T follicular helper cell (primary cell): ENCODE data around the gene MRRF.

ENCODE experiments used
- DNase-seq: peaks from one replicate; pipeline ENCODE4 v3.0.0-alpha.2; 2020; ENCODE audit warnings: low read depth

Gene MRRF

GRCh38 chr9:122333169-122333808 is 68.6 kb downstream of the MRRF start:
- DNase-seq, result no peak

DNA sequence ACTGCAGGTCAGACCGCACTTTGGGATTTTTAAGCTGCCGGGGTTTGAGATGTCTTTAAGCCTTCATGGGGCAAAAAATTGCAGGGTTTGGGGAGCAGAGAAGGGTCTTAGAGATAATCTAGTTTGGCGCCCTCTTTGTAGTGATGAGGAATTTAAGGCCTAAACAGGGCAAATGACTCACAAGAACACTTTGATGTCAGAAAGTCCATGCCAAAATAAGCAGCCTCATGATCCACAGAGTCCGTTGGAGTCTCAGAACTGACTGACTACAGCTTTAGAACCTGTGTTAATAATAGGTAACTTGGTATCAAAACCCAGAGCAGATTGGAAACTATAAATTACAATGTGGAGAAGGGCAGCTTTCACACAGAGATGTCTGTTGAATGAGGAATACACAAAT is 70.2 kb downstream of the MRRF start:
- DNase-seq, result no peak

DNA sequence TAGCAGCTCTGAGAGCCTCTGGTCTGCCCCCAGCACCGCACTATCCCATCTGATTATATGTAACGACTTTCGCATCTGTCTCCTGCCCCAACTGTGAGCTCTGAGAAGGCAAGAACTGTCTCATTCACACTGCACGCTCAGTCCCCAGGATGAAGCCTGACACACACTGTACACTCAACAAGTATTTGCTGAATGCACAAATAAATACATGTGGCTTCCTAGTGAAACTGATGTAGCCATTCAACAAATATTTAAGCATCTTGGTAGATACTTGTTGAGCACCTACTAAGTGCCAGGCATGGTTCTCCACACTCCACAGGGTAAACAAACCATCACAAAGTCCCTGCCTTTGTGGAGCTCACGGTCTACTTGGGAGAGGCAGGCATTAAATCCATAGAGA is 71.5 kb downstream of the MRRF start:
- DNase-seq, result no peak

DNA sequence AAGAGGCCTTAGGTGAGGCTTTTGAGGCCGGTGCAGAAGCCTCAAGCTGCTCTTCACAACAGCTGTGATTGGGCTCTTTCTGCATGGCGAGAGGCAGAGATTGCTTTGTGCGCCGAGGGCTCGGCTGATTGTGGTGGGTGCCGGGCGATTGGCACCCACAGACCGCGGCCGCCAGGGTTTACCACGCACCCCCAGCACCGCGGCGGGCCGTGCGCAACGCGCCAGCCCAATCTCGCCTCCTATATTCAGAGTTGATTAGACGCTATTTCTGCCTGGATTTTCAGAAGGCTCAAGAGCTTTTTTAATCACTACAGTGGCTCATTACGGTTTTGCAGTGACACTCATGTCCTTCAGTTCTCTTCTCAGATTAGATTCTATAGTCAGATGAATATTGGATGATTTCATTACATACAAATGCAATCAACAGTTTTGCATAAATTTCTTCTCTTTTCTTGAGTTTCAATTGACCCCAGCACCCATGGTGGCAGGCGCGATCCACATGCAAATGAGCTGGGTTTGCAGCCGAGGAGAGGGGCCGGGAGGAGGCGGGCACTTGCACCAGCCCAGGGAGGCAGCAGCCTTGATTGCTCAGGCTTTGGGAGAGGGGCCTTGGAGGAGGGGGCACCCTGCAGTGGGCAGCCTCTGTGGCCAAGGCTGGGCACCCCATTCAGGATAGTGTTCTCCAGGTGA is 72.3 kb downstream of the MRRF start:
- DNase-seq, result no peak

GRCh38 chr9:122337556-122337929 is 72.9 kb downstream of the MRRF start:
- no peak for DNase-seq

DNA sequence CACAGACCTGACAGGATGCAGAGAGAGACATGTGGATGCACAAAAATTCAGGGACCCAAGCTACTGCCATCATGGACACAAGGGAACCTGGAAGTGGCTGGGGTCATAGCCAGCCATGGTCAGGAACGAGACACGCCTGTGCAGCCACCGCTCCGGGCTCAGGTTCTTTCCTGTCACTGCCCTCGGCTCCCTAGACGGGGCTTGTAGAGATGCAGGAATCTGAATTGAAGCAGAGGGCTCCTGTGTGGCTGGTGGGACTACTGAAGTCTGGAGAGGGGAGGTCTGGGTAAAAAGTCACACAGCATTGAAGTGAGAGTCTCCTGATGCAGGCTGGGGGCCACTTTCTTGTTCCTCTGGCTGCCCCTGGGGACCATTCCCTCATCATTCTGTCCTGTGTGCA is 73.9 kb downstream of the MRRF start:
- DNase-seq, result no peak

GRCh38 chr9:122338994-122339393 is 74.3 kb downstream of the MRRF start:
- DNase-seq, result no peak

DNA sequence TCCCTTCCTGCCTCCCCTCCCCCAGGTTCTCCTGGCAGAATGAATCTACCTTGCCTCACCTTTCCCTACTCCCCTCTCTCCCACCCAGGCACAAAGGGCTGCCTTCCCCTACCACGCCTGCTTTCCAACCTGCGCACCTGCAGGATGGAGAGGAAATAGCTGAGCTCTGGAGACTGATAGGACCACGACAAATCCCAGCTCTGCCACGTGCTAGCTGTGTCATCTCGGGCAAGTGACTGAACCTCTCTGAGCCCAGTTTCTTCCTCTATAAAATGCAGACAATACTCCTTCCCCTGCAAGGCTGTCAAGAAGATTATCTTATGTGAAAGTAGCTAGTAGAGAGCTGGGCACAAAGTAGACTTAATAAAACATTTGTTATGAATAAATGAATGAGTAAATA is 74.9 kb downstream of the MRRF start:
- no peak for DNase-seq

DNA sequence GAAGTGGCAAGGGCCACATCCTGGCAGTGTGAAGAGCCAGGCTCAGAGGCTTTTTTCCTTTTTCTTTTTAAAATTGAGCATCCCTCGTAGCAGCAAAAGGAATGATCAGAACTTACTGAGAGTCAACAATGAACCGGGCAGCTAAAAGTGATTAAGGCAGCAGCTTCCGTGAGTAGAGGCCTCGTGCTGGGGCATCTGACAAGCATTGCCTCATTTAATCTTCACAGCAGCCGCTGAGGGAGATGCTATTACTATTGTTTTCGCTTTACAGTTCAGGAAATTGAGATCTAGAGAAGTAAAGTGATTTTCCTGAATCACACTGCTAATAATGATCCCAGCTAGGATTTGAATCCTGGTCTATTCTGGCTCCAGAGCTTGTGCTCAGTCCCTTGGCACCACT is 75.5 kb downstream of the MRRF start:
- DNase-seq, result no peak

DNA sequence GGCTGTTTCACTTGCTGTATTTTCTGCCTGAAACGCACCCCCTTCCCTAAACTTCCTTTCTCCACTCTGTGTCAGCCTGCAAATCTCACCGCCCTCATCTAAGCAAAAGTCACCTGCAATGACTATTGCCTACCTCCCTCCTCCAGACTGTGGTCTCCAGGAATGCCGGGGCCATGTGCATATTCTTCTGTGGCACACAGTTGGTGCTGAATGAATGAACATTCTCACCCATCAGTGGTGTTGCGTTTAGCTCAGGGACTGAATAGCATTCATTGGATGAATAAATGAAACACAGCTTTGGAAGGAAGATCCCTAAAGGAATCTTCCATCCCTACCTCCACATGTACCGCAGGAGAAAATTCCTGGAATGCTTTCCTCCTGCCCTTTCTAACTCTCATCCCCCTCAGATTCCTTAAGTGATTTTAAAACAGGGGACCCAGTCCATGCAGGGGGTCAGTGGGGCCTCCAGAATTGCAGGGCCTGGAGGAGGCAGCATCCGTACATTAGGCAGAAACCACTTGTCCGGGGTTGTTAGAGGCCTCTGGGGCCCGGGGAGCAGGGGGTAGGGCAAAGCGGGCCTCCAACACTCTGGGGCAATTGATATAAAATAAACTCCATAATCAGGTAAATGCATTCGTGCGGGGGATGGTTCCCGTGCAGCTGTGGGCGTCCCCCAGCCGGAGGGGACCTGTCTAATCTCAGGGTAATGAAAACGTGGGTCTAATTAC is 77.8 kb downstream of the MRRF start:
- no peak for DNase-seq

GRCh38 chr9:122346478-122347347 is 82.0 kb downstream of the MRRF start:
- DNase-seq, result no peak

GRCh38 chr9:122347348-122348287 is 82.9 kb downstream of the MRRF start:
- no peak for DNase-seq

- no peak for DNase-seq
Observed at GRCh38 chr9:122348288-122348777, 83.7 kb downstream of the MRRF start.

GRCh38 chr9:122348791-122349190 is 84.1 kb downstream of the MRRF start:
- DNase-seq, result no peak

DNA sequence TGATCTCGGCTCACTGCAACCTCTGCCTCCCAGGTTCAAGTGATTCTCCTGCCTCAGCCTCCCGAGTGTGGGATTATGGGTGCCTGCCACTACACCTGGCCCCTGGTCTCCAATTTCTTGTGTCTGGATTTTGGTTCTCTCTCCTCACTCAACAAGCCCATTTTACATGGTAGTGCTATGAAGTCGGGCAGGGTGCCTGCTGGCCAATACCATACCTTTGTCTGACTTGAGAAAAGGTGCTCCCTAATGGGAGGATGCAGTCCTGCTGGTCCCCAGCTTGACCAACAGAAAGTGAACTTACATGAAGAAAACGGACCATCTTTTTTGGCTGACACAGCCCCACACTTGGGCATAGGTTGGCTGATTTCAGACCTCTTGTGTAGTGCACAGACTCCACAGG is 84.5 kb downstream of the MRRF start:
- DNase-seq, result no peak

DNA sequence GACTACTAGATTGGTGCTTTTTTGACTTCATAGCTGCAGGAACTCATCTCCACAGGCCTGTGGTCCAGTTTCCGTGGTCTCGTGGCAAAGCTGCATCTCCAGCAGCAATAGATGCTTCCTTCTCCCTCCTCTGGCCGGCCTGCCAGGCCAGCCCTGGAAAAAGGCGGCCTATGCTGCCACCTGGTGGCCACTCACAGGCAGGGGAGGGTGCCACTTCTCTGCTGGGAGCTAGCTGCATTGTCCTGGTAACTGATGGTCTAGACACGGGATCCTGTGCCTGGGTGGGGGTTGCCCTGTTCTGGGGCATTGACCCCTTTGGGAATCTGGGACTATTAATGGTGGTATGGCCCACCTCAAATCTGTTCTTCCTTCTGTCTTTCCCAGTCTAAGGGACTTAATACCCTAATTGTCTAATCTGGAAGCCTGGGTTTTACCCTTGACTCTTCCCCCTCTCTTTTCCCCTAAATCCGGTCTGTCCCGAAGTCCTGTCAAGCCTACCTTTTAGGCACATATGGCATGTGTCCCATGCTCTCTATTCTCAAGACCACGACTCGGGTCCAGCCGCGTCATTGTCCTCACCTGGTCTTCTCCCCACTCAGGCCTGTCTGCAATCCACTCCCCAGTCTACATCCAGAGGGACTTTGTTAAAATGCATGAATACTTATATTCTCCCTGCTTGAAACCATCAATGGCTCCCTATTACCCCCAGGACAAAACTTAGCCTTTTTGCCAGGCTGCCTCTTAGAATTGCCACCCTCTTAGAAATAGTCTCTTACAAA is 86.1 kb downstream of the MRRF start:
- peak; percentile 57 for DNase-seq

- DNase-seq, result no peak
Observed at GRCh38 chr9:122354536-122355199, 90.0 kb downstream of the MRRF start.

DNA sequence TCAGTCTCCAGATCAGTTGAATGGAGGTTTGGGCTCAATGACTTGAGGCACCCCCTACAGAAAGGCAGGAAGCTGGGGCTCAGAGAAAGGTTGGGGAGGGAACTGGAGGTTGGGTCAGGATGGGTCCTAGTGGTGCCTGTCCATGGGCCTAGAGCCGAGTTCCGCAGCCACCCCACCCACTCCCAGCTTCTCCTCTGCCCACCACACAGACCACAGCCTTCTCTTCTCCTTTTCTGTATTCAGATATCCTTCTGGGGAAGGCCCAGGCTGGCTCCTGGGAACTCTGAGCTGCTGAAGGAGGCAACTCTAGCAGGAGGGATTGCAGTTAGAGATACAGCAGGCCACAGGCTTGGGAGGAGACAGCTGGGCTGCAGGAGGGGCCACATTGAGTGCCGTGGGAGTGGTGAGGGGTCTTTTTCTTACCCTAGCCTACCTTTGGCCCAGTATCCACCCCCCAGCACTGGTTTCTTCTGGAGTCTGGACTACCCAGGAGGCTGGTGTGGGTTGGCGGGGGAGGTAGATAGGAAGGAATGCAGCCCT is 90.7 kb downstream of the MRRF start:
- DNase-seq, result no peak

DNA sequence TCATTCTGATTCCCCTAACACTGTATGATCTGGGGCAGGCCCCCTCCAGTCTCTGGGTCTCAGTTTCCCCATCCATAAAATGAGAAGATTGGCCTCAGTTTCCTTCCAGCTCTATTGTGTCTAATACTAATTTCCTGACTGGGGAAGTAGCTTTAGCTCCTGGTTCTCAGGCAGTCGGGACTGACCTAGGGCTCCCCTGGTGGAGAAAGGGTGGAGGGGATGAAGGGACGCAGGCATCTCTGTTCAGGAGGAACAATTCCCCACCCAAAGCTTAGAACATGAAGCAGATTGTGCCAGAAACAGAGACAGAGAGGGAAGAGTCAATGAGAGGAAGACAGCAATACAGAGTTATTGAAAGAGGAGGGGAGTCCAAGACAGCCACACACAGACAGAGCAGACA is 91.9 kb downstream of the MRRF start:
- DNase-seq, result no peak
